H1 (cell line): ENCODE results near the gene CMYA5. TPM values are rescaled to one million over a fixed set of nuclear protein-coding genes. Genes with fewer than 3 reads are reported as not detected.

Experiments
- CTCF ChIA-PET: fragments of 300-600 bp; sonication (Branson Sonifier 250); formaldehyde crosslinking; loops from one replicate; lab custom pipeline; 2021; ENCODE audit not compliant: partially characterized antibody; lab: Charles Lee
- POLR2A ChIA-PET: fragments of 300-600 bp; sonication (Branson Sonifier 250); formaldehyde crosslinking; loops from one replicate; lab custom pipeline; 2021; ENCODE audit warnings: inconsistent platforms; ENCODE audit not compliant: partially characterized antibody; lab: Charles Lee
- DNase-seq, 2 experiments: peaks; one replicate each; pipeline versions ENCODE4 v3.0.0 to v3.0.0-alpha.2; 2010 to 2022; ENCODE audit warnings: low spot score in 2 of 2, low read depth in 1 of 2, mixed read lengths in 1 of 2
- FAIRE-seq: peaks from 2 replicates; lab custom pipeline; 2011; peaks lifted over from hg19 to GRCh38; lab: Jason Lieb, UNC
- H2AFZ ChIP-seq: 2 replicates; pipeline ENCODE4 v1.8.1; 2012; ENCODE audit warnings: low read length, inconsistent platforms
- H2AK5ac ChIP-seq: 2 replicates; pipeline ENCODE4 v1.6.1; 2013; ENCODE audit warnings: low read depth, low read length
- H2BK120ac ChIP-seq: replicated peaks from 2 replicates; pipeline ENCODE3; 2013; ENCODE audit warnings: low read depth, low read length, inconsistent platforms
- H2BK12ac ChIP-seq: 2 replicates; pipeline ENCODE4 v1.6.1; 2013; ENCODE audit warnings: low read depth, low read length
- H2BK15ac ChIP-seq: 2 replicates; pipeline ENCODE4 v1.6.1; 2013; ENCODE audit warnings: low read length
- H2BK20ac ChIP-seq: 2 replicates; pipeline ENCODE4 v1.6.1; 2013; ENCODE audit warnings: low read length
- H2BK5ac ChIP-seq: 2 replicates; pipeline ENCODE4 v1.6.1; 2013; ENCODE audit warnings: low read depth, low read length
- H3K14ac ChIP-seq: 2 replicates; pipeline ENCODE4 v1.6.1; 2013; ENCODE audit warnings: inconsistent platforms; ENCODE audit not compliant: insufficient read length
- H3K18ac ChIP-seq: 2 replicates; pipeline ENCODE4 v1.6.1; 2013; ENCODE audit warnings: low read length; ENCODE audit errors: extremely low read depth
- H3K23ac ChIP-seq: 2 replicates; pipeline ENCODE4 v1.6.1; 2013; ENCODE audit warnings: inconsistent platforms; ENCODE audit not compliant: insufficient read length
- H3K23me2 ChIP-seq: 2 replicates; pipeline ENCODE4 v1.6.1; 2013; ENCODE audit warnings: low read depth, low read length
- H3K27ac ChIP-seq: 2 replicates; pipeline ENCODE4 v1.6.1; 2011; ENCODE audit warnings: low read depth, low read length, inconsistent platforms
- H3K27me3 ChIP-seq, 4 experiments: replicated peaks in 1 of 4; 1 replicate in 1 of 4; 2 replicates in 3 of 4; pipeline versions ENCODE4 v1.6.1 to v1.8.1; 2011 to 2013; ENCODE audit warnings: low read length in 3 of 4, mild to moderate bottlenecking in 3 of 4, inconsistent platforms in 2 of 4, mixed read lengths in 2 of 4, moderate library complexity in 1 of 4; ENCODE audit not compliant: control insufficient read depth in 3 of 4, insufficient read depth in 3 of 4; ENCODE audit errors: extremely low read depth in 1 of 4
- H3K36me3 ChIP-seq, 4 experiments: 2 replicates each; pipeline versions ENCODE4 v1.6.1 to v1.8.1; 2011 to 2013; ENCODE audit warnings: mild to moderate bottlenecking in 4 of 4, low read length in 3 of 4, moderate library complexity in 2 of 4, control low read depth in 1 of 4, inconsistent platforms in 1 of 4; ENCODE audit not compliant: insufficient read depth in 4 of 4, control insufficient read depth in 2 of 4
- H3K4ac ChIP-seq: replicated peaks from 2 replicates; pipeline ENCODE3; 2013; ENCODE audit warnings: low read length, low read depth, mixed read lengths, inconsistent platforms; ENCODE audit not compliant: insufficient read length
- H3K4me1 ChIP-seq, 4 experiments: replicated peaks in 1 of 4; 1 replicate in 1 of 4; 2 replicates in 3 of 4; pipeline versions ENCODE4 v1.6.1 to v1.8.1; 2011 to 2013; ENCODE audit warnings: low read length in 3 of 4, inconsistent platforms in 2 of 4, mixed read lengths in 1 of 4; ENCODE audit not compliant: insufficient read depth in 4 of 4, control insufficient read depth in 3 of 4
- H3K4me2 ChIP-seq, 2 experiments: 2 replicates each; pipeline versions ENCODE4 v1.6.1 to v1.8.1; 2011 to 2013; ENCODE audit warnings: low read depth in 2 of 2, low read length in 2 of 2, control low read depth in 1 of 2, inconsistent platforms in 1 of 2, mild to moderate bottlenecking in 1 of 2; ENCODE audit not compliant: insufficient read depth in 1 of 2
- H3K4me3 ChIP-seq, 4 experiments: fragments of 200-600, 300-600 bp in 1 of 4; sonication (generic), shearing (Covaris generic), sonication (Bioruptor Twin) in 1 of 4; 2 replicates each; pipeline versions ENCODE4 v1.5.1 to v1.8.1; 2011 to 2016; ENCODE audit warnings: low read length in 4 of 4, low read depth in 3 of 4, control low read depth in 2 of 4, inconsistent platforms in 2 of 4, mild to moderate bottlenecking in 2 of 4, mixed read lengths in 1 of 4, moderate library complexity in 1 of 4; ENCODE audit not compliant: insufficient read depth in 2 of 4; ENCODE audit errors: extremely low read depth in 1 of 4
- H3K56ac ChIP-seq: replicated peaks from 2 replicates; pipeline ENCODE3; 2013; ENCODE audit warnings: low read depth, mild to moderate bottlenecking, mixed read lengths, low read length, inconsistent platforms; ENCODE audit not compliant: insufficient read length
- H3K79me1 ChIP-seq: 2 replicates; pipeline ENCODE4 v1.6.1; 2013; ENCODE audit warnings: low read depth, low read length, control low read depth
- H3K79me2 ChIP-seq, 2 experiments: 2 replicates each; pipeline versions ENCODE4 v1.6.1 to v1.8.1; 2012 to 2013; ENCODE audit warnings: low read length in 2 of 2, mild to moderate bottlenecking in 2 of 2, inconsistent platforms in 1 of 2; ENCODE audit not compliant: insufficient read depth in 2 of 2, control insufficient read depth in 1 of 2
- H3K9ac ChIP-seq, 4 experiments: replicated peaks in 1 of 4; 1 replicate in 1 of 4; 2 replicates in 3 of 4; pipeline versions ENCODE4 v1.6.1 to v1.8.1; 2011 to 2013; ENCODE audit warnings: low read depth in 3 of 4, low read length in 3 of 4, control low read depth in 2 of 4, mild to moderate bottlenecking in 2 of 4, moderate library complexity in 2 of 4, inconsistent platforms in 1 of 4; ENCODE audit errors: extremely low read depth in 1 of 4
- H3K9me3 ChIP-seq, 2 experiments: 2 replicates each; pipeline versions ENCODE4 v1.6.1 to v1.8.1; 2012 to 2013; ENCODE audit warnings: mild to moderate bottlenecking in 2 of 2, moderate library complexity in 2 of 2, control low read depth in 1 of 2, inconsistent platforms in 1 of 2, low read depth in 1 of 2, low read length in 1 of 2, mixed read lengths in 1 of 2; ENCODE audit not compliant: insufficient read depth in 2 of 2
- H4K20me1 ChIP-seq, 2 experiments: replicated peaks in 1 of 2; 2 replicates each; pipeline versions ENCODE3 to v1.8.1; 2011 to 2013; ENCODE audit warnings: inconsistent platforms in 2 of 2, low read length in 2 of 2, mild to moderate bottlenecking in 1 of 2; ENCODE audit not compliant: insufficient read depth in 2 of 2, control insufficient read depth in 1 of 2
- H4K5ac ChIP-seq: 2 replicates; pipeline ENCODE4 v1.6.1; 2013; ENCODE audit warnings: low read length, low read depth, mixed read lengths, inconsistent platforms; ENCODE audit not compliant: insufficient read length
- H4K8ac ChIP-seq: 2 replicates; pipeline ENCODE4 v1.8.0; 2013; ENCODE audit warnings: mild to moderate bottlenecking, moderate library complexity, low read length, inconsistent platforms; ENCODE audit not compliant: insufficient read depth; ENCODE audit errors: extremely low read depth
- H4K91ac ChIP-seq: replicated peaks from 2 replicates; pipeline ENCODE3; 2013; ENCODE audit warnings: low read length, mixed read lengths, inconsistent platforms; ENCODE audit not compliant: insufficient read length
- CEBPB ChIP-seq: IDR thresholded peaks from 2 replicates; pipeline ENCODE4 v1.6.1; 2012; ENCODE audit warnings: low read depth, low read length
- CHD1 ChIP-seq: IDR thresholded peaks from 2 replicates; pipeline ENCODE4 v1.6.1; 2012; ENCODE audit warnings: low read depth, low read length, improper control_type of control experiment
- EP300 ChIP-seq, 2 experiments: IDR thresholded peaks; 1 replicate in 1 of 2; 2 replicates in 1 of 2; pipeline ENCODE4 v1.6.1; 2011 to 2012; ENCODE audit warnings: low read depth in 2 of 2, low read length in 2 of 2, mild to moderate bottlenecking in 2 of 2, borderline replicate concordance in 1 of 2, inconsistent platforms in 1 of 2, moderate library complexity in 1 of 2
- EZH2 ChIP-seq: fragments of 200-600 bp; sonication (generic); IDR thresholded peaks from 2 replicates; pipeline ENCODE4 v1.7.1; 2012; ENCODE audit warnings: low read depth, mild to moderate bottlenecking, moderate library complexity, low read length, inconsistent platforms; ENCODE audit not compliant: severe bottlenecking
- KDM1A ChIP-seq: fragments of 200-600, 300-600 bp; sonication (generic); IDR thresholded peaks from 2 replicates; pipeline ENCODE4 v1.7.1; 2016; ENCODE audit warnings: mild to moderate bottlenecking, low read length, borderline replicate concordance
- NRF1 ChIP-seq: IDR thresholded peaks from 2 replicates; pipeline ENCODE4 v1.6.1; 2011; ENCODE audit warnings: mild to moderate bottlenecking, low read depth, low read length, improper control_type of control experiment
- POU5F1 ChIP-seq: IDR thresholded peaks from 2 replicates; pipeline ENCODE4 v1.6.1; 2011; ENCODE audit warnings: low read depth, mild to moderate bottlenecking, low read length, moderate library complexity
- RXRA ChIP-seq: IDR thresholded peaks from 2 replicates; pipeline ENCODE4 v1.6.1; 2011; ENCODE audit warnings: low read depth, mild to moderate bottlenecking, low read length, moderate library complexity; ENCODE audit not compliant: insufficient read depth
- SP2 ChIP-seq: IDR thresholded peaks from 2 replicates; pipeline ENCODE4 v1.6.1; 2012; ENCODE audit warnings: mild to moderate bottlenecking, low read length, inconsistent platforms
- ZNF274 ChIP-seq: IDR thresholded peaks from 2 replicates; pipeline ENCODE4 v1.7.0; 2012; ENCODE audit warnings: low read length, borderline replicate concordance; ENCODE audit errors: extremely low read depth
- polyA plus RNA-seq, 7 experiments: library from polyadenylated mRNA; depleted of rRNA in 3 of 7; stranded (reverse) in 5 of 7; unstranded in 2 of 7; fragments of >200 nt in 5 of 7; fragments of 200-250 nt in 2 of 7; gene quantifications; 1 replicate in 5 of 7; 2 replicates in 1 of 7; 4 replicates in 1 of 7; pipeline versions ENCODE4 v1.2.1 to v1.2.3, GENCODE V29; 2011 to 2013; ENCODE audit warnings: missing spikeins in 2 of 7, mixed read lengths in 2 of 7
- total RNA-seq: library from RNA; stranded (reverse); fragmentation: NEBNext Ultra II Directional; extraction: Animal tissue kit (Norgen Biotek cat#: 25700); gene quantifications from 2 replicates; pipeline ENCODE4 v1.2.1, GENCODE V29; 2021
- TF ChIP-seq, protein P1 (sequence below), 3 experiments: IDR thresholded peaks; 1 replicate in 2 of 3; 2 replicates in 1 of 3; pipeline versions ENCODE4 v1.5.1 to v1.6.1; 2011; ENCODE audit warnings: low read length in 3 of 3, mild to moderate bottlenecking in 3 of 3, inconsistent platforms in 2 of 3, low read depth in 1 of 3, moderate library complexity in 1 of 3; ENCODE audit not compliant: insufficient read depth in 1 of 3; ENCODE audit errors: control extremely low read depth in 1 of 3
- TF ChIP-seq, protein P2 (sequence below): IDR thresholded peaks from 2 replicates; pipeline ENCODE4 v1.6.1; 2011; ENCODE audit warnings: low read length, improper control_type of control experiment

CMYA5 gene
- total and polyA plus RNA-seq, 2 of the 8 experiments (the other 6 are each of a cell fraction or from before 2014, with no cell fraction given), result 0.88 to 0.95 TPM

DNA sequence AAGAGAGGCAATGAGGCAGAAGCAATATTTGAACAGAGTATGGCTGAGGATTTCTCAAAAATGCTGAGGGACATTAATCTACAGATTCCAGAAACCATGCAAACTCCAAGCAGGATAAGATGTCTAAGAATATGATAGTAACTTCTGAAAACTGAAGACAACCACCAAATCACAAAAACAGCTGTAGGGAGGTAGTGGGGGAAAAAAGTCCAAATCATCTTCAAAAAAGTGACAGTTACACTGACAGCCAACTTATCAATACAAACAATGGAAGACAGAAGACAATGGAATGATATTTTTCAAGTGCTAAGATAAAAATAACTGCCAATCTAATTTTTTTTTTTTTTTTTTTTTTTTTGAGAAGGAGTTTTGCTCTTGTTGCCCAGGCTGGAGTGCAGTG is 30.5 kb downstream of the CMYA5 start:
- POLR2A ChIA-PET, result no interaction called here
- no peak overlapping the region for H3K18ac ChIP-seq
- no peak overlapping the region for H2AFZ ChIP-seq
- H2BK15ac ChIP-seq, result no peak overlapping the region
- H3K79me2 ChIP-seq, result no peaks in the 10 kb centered on the region
- no peak overlapping the region for H3K27ac ChIP-seq
- H2BK5ac ChIP-seq, result no peak overlapping the region
- no peak overlapping the region for H4K91ac ChIP-seq
- H4K8ac ChIP-seq, result no peak overlapping the region
- DNase-seq (no peak), FAIRE-seq (no peak)
- no peaks in the 10 kb centered on the region for H4K20me1 ChIP-seq
- H3K36me3 ChIP-seq, result no peaks in the 10 kb centered on the region
- peaks cover 12 to 14% of the 10 kb centered on the region in 2 experiments for H3K9me3 ChIP-seq
- no peak overlapping the region for H4K5ac ChIP-seq
- H3K56ac ChIP-seq, result no peak overlapping the region
- no peaks in the 10 kb centered on the region for H3K27me3 ChIP-seq
- H3K9ac ChIP-seq, result no peak overlapping the region
- no peaks in the 10 kb centered on the region for H3K23me2 ChIP-seq
- no peaks in the 10 kb centered on the region for H3K4me1 ChIP-seq
- H2BK12ac ChIP-seq, result no peak overlapping the region
- no peak overlapping the region for H3K4me3 ChIP-seq
- H3K14ac ChIP-seq, result no peak overlapping the region
- no peaks in the 10 kb centered on the region for H3K79me1 ChIP-seq
- H2BK120ac ChIP-seq, result no peak overlapping the region
- no peak overlapping the region for H3K4ac ChIP-seq
- H2AK5ac ChIP-seq, result no peak overlapping the region
- CTCF ChIA-PET, result no interaction called here
- H3K23ac ChIP-seq, result no peak overlapping the region
- H3K4me2 ChIP-seq, result no peak overlapping the region
- H2BK20ac ChIP-seq, result no peak overlapping the region
- TF ChIP-seq NRF1 (no peak), SP2 (no peak), CHD1 (no peak), POU5F1 (no peak), KDM1A (no peak), EZH2 (no peak), RXRA (no peak), ZNF274 (no peak), EP300 (IDR thresholded peaks at IDR 0.05; ENCODE audit: borderline replicate concordance in 1 of 2, low read depth in 2 of 2, low read length in 2 of 2) (no peak), CEBPB (no peak)
- TF ChIP-seq, protein P1, sequence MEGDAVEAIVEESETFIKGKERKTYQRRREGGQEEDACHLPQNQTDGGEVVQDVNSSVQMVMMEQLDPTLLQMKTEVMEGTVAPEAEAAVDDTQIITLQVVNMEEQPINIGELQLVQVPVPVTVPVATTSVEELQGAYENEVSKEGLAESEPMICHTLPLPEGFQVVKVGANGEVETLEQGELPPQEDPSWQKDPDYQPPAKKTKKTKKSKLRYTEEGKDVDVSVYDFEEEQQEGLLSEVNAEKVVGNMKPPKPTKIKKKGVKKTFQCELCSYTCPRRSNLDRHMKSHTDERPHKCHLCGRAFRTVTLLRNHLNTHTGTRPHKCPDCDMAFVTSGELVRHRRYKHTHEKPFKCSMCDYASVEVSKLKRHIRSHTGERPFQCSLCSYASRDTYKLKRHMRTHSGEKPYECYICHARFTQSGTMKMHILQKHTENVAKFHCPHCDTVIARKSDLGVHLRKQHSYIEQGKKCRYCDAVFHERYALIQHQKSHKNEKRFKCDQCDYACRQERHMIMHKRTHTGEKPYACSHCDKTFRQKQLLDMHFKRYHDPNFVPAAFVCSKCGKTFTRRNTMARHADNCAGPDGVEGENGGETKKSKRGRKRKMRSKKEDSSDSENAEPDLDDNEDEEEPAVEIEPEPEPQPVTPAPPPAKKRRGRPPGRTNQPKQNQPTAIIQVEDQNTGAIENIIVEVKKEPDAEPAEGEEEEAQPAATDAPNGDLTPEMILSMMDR (IDR thresholded peaks at IDR 0.05; ENCODE audit: control extremely low read depth in 1 of 3, insufficient read depth in 1 of 3, low read depth in 1 of 3, low read length in 3 of 3), result no peak
- TF ChIP-seq, protein P2, sequence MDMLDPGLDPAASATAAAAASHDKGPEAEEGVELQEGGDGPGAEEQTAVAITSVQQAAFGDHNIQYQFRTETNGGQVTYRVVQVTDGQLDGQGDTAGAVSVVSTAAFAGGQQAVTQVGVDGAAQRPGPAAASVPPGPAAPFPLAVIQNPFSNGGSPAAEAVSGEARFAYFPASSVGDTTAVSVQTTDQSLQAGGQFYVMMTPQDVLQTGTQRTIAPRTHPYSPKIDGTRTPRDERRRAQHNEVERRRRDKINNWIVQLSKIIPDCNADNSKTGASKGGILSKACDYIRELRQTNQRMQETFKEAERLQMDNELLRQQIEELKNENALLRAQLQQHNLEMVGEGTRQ, result no peak
